Stomach smooth muscle (tissue), 2 donors: ENCODE results near the gene OTUB1.
A peak's percentile ranks its signal among the peaks of the same experiment; 100 is the strongest.

Source experiments
- H3K27ac ChIP-seq: one replicate; pipeline ENCODE4 v1.7.0; 2013; ENCODE audit warnings: mild to moderate bottlenecking, low read length, inconsistent platforms
- H3K27me3 ChIP-seq, 2 donors: one replicate each; pipeline ENCODE4 v1.7.0; 2013; ENCODE audit warnings: low read length in 2 of 2; ENCODE audit not compliant: insufficient read depth in 2 of 2, control insufficient read depth in 1 of 2
- H3K36me3 ChIP-seq, 2 donors: one replicate each; pipeline ENCODE4 v1.7.0; 2013; ENCODE audit warnings: low read length in 2 of 2; ENCODE audit not compliant: control insufficient read depth in 2 of 2, insufficient read depth in 2 of 2
- H3K4me1 ChIP-seq: one replicate; pipeline ENCODE4 v1.7.0; 2013; ENCODE audit warnings: low read length; ENCODE audit not compliant: control insufficient read depth, insufficient read depth
- H3K4me3 ChIP-seq, 2 donors: one replicate each; pipeline ENCODE4 v1.7.0; 2013; ENCODE audit warnings: low read length in 2 of 2
- H3K9ac ChIP-seq, 2 donors: one replicate each; pipeline ENCODE4 v1.7.0; 2013; ENCODE audit warnings: low read length in 2 of 2, mild to moderate bottlenecking in 1 of 2
- H3K9me3 ChIP-seq, 2 donors: one replicate each; pipeline ENCODE4 v1.7.0; 2013; ENCODE audit warnings: low read length in 2 of 2; ENCODE audit not compliant: control insufficient read depth in 2 of 2
- donor health status: healthy.
- donor health status: Pancreatic carcinoma.

The OTUB1 gene

GRCh38 chr11:63998558-63999348 lies 12.5 kb downstream of the OTUB1 start:
- H3K27ac ChIP-seq = no peak overlapping the region
- H3K4me3 ChIP-seq = peak overlapping the region in 1 of 2 donors; percentile 35
- no peaks in the 10 kb centered on the region for H3K27me3 ChIP-seq
- peaks cover 25% of the 10 kb centered on the region for H3K4me1 ChIP-seq
- no peaks in the 10 kb centered on the region for H3K9me3 ChIP-seq
- H3K9ac ChIP-seq = no peak overlapping the region
- peaks cover 13 to 15% of the 10 kb centered on the region in 2 donors for H3K36me3 ChIP-seq

GRCh38 chr11:63999349-64000025 lies 13.2 kb downstream of the OTUB1 start:
- H3K9me3 ChIP-seq = no peaks in the 10 kb centered on the region
- peaks cover 13 to 15% of the 10 kb centered on the region in 2 donors for H3K36me3 ChIP-seq
- H3K27me3 ChIP-seq = no peaks in the 10 kb centered on the region
- H3K9ac ChIP-seq = peak overlapping the region in 1 of 2 donors; percentile 42
- H3K4me3 ChIP-seq = peak overlapping the region in 1 of 2 donors; percentile 60
- H3K27ac ChIP-seq = no peak overlapping the region
- peaks cover 25% of the 10 kb centered on the region for H3K4me1 ChIP-seq

- Histone ChIP-seq H3K27me3 (no peaks in the 10 kb centered on the region), H3K36me3 (peaks cover 13 to 15% of the 10 kb centered on the region in 2 donors), H3K27ac (no peak overlapping the region), H3K9ac (peak overlapping the region in 1 of 2 donors; percentile 42), H3K4me3 (peak overlapping the region; percentile 31 to 60), H3K9me3 (no peaks in the 10 kb centered on the region), H3K4me1 (peaks cover 25% of the 10 kb centered on the region)
Measured at GRCh38 chr11:64000026-64000739, 13.9 kb downstream of the OTUB1 start.

GRCh38 chr11:64000740-64001483 lies 14.7 kb downstream of the OTUB1 start:
- Histone ChIP-seq H3K9ac (peak overlapping the region in 1 of 2 donors; percentile 29), H3K27ac (no peak overlapping the region), H3K4me1 (peaks cover 25% of the 10 kb centered on the region), H3K4me3 (peak overlapping the region; percentile 25 to 60), H3K9me3 (no peaks in the 10 kb centered on the region), H3K27me3 (no peaks in the 10 kb centered on the region), H3K36me3 (peaks cover 13 to 15% of the 10 kb centered on the region in 2 donors)

GRCh38 chr11:64001484-64002420 lies 15.5 kb downstream of the OTUB1 start:
- no peaks in the 10 kb centered on the region for H3K27me3 ChIP-seq
- peaks cover 5 to 7% of the 10 kb centered on the region in 2 donors for H3K36me3 ChIP-seq
- H3K4me3 ChIP-seq = no peak overlapping the region
- no peak overlapping the region for H3K27ac ChIP-seq
- peaks cover 26% of the 10 kb centered on the region for H3K4me1 ChIP-seq
- no peaks in the 10 kb centered on the region for H3K9me3 ChIP-seq
- no peak overlapping the region for H3K9ac ChIP-seq

- Histone ChIP-seq H3K36me3 (no peaks in the 10 kb centered on the region), H3K4me1 (peaks cover 43% of the 10 kb centered on the region), H3K9me3 (no peaks in the 10 kb centered on the region), H3K27ac (no peak overlapping the region), H3K9ac (no peak overlapping the region), H3K27me3 (no peaks in the 10 kb centered on the region), H3K4me3 (no peak overlapping the region)
Measured at GRCh38 chr11:64003807-64004589, 17.8 kb downstream of the OTUB1 start.

GRCh38 chr11:64004590-64004984 lies 18.3 kb downstream of the OTUB1 start:
- Histone ChIP-seq H3K4me3 (no peak overlapping the region), H3K36me3 (no peaks in the 10 kb centered on the region), H3K27ac (no peak overlapping the region), H3K9me3 (no peaks in the 10 kb centered on the region), H3K4me1 (peaks cover 39% of the 10 kb centered on the region), H3K9ac (no peak overlapping the region), H3K27me3 (no peaks in the 10 kb centered on the region)

- Histone ChIP-seq H3K27ac (no peak overlapping the region), H3K4me3 (no peak overlapping the region), H3K4me1 (peaks cover 30% of the 10 kb centered on the region), H3K27me3 (no peaks in the 10 kb centered on the region), H3K36me3 (no peaks in the 10 kb centered on the region), H3K9me3 (no peaks in the 10 kb centered on the region), H3K9ac (no peak overlapping the region)
Measured at GRCh38 chr11:64005691-64006090, 19.5 kb downstream of the OTUB1 start.

- Histone ChIP-seq H3K36me3 (no peaks in the 10 kb centered on the region), H3K9ac (no peak overlapping the region), H3K4me1 (peaks cover 26% of the 10 kb centered on the region), H3K27me3 (no peaks in the 10 kb centered on the region), H3K9me3 (no peaks in the 10 kb centered on the region), H3K4me3 (no peak overlapping the region), H3K27ac (no peak overlapping the region)
Measured at GRCh38 chr11:64006398-64006797, 20.2 kb downstream of the OTUB1 start.
